HFFc6 (cell line): ENCODE results near the gene OR6V1. TPM values are rescaled to one million over a fixed set of nuclear protein-coding genes. Genes with fewer than 3 reads are reported as not detected.
A peak's percentile ranks its signal among the peaks of the same experiment; 100 is the strongest.

Experiments
- DNase-seq: peaks from one replicate; pipeline ENCODE4 v3.0.0-alpha.2; 2018
- H3K27ac Mint-ChIP-seq: 2 replicates; pipeline ENCODE4 v1.8.0; 2020; ENCODE audit warnings: mild to moderate bottlenecking, mixed read lengths
- H3K27me3 Mint-ChIP-seq: 2 replicates; pipeline ENCODE4 v1.8.0; 2021; ENCODE audit warnings: mild to moderate bottlenecking, moderate library complexity, mixed read lengths; ENCODE audit not compliant: insufficient read depth
- H3K36me3 Mint-ChIP-seq: 2 replicates; pipeline ENCODE4 v1.8.0; 2021; ENCODE audit warnings: low read depth, mixed read lengths
- H3K4me1 Mint-ChIP-seq: 2 replicates; pipeline ENCODE4 v1.8.0; 2020; ENCODE audit warnings: low read depth, mixed read lengths
- H3K4me3 Mint-ChIP-seq: 2 replicates; pipeline ENCODE4 v1.8.0; 2020; ENCODE audit warnings: mild to moderate bottlenecking, moderate library complexity, mixed read lengths
- H3K9me3 Mint-ChIP-seq: 2 replicates; pipeline ENCODE4 v1.8.0; 2020; ENCODE audit warnings: mild to moderate bottlenecking, mixed read lengths
- long read RNA-seq: library from polyadenylated mRNA; unstranded; transcript quantifications from one replicate; pipeline ENCODE4 v2.0.0, GENCODE V29; 2019
- total RNA-seq, 6 experiments: library from RNA; stranded (reverse); fragmentation: NEBNext Ultra II Directional; extraction: Animal tissue kit (Norgen Biotek cat#: 25700); gene quantifications; 2 replicates in 1 of 6; 3 replicates in 5 of 6; pipeline ENCODE4 v1.2.3, GENCODE V29; 2021
- TF ChIP-seq, protein P1 (sequence below): fragments of 200-600 bp; sonication (generic); IDR thresholded peaks from 2 replicates; pipeline ENCODE4 v1.5.0; 2021; ENCODE audit warnings: antibody characterized with exemption, mild to moderate bottlenecking

Gene OR6V1, protein sequence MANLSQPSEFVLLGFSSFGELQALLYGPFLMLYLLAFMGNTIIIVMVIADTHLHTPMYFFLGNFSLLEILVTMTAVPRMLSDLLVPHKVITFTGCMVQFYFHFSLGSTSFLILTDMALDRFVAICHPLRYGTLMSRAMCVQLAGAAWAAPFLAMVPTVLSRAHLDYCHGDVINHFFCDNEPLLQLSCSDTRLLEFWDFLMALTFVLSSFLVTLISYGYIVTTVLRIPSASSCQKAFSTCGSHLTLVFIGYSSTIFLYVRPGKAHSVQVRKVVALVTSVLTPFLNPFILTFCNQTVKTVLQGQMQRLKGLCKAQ
- total RNA-seq, result not detected
- long read RNA-seq, result 0 reads

DNA sequence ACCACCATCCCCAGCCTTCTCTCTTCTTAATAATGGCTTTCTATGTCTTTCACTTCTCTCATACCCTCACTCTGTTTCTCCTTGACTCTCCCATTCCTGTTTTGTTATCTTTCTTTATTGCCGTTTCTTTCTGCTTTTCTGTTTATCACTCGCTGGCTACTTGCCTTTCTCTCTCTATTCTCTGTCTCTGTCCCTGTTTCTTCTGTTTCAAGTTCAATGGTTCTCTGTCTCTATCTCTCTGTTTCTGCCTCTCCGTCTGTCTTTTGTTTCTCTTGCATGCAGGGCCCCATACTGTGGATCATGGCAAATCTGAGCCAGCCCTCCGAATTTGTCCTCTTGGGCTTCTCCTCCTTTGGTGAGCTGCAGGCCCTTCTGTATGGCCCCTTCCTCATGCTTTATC lies at the start of gene OR6V1:
OR6V1 (plus strand) TSS at position 301 of the 400 bp plus-strand sequence; CDS start at position 301, 0 bp downstream.
- H3K4me3 Mint-ChIP-seq, result no peak within 1 kb of the TSS
- no peak within 1 kb of the TSS for H3K27ac Mint-ChIP-seq
- no peak for DNase-seq
- H3K36me3 Mint-ChIP-seq, result no peaks in the 10 kb centered on the region
- H3K9me3 Mint-ChIP-seq, result no peaks in the 10 kb centered on the region
- H3K27me3 Mint-ChIP-seq, result no peaks in the 10 kb centered on the region
- TF ChIP-seq, protein P1, sequence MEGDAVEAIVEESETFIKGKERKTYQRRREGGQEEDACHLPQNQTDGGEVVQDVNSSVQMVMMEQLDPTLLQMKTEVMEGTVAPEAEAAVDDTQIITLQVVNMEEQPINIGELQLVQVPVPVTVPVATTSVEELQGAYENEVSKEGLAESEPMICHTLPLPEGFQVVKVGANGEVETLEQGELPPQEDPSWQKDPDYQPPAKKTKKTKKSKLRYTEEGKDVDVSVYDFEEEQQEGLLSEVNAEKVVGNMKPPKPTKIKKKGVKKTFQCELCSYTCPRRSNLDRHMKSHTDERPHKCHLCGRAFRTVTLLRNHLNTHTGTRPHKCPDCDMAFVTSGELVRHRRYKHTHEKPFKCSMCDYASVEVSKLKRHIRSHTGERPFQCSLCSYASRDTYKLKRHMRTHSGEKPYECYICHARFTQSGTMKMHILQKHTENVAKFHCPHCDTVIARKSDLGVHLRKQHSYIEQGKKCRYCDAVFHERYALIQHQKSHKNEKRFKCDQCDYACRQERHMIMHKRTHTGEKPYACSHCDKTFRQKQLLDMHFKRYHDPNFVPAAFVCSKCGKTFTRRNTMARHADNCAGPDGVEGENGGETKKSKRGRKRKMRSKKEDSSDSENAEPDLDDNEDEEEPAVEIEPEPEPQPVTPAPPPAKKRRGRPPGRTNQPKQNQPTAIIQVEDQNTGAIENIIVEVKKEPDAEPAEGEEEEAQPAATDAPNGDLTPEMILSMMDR, result no peak
- H3K4me1 Mint-ChIP-seq, result no peaks in the 10 kb centered on the region

DNA sequence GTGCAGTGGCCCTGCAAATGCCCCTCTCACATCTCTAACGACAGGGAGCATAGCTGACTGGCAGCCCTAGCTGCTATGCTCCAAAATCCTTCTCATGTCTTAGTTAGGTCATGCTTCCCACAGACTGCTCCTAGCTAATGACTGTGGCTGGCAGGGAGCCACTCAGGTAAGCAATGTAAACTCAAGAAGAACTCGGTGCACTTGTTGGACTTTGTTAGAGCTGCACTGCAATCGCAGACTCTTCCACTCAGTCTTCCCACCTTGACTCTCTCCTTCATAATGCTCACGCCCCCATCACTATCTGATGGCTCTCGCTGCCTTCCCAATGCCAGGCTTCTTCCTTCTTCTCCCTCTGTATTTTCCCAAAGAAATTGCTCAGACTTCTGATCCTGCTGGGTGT lies 49.2 kb upstream of the OR6V1 start:
- DNase-seq, result no peak
- Mint-ChIP-seq H3K4me3 (peak overlapping the region; percentile 87), H3K4me1 (peaks cover 10% of the 10 kb centered on the region), H3K36me3 (no peaks in the 10 kb centered on the region), H3K9me3 (no peaks in the 10 kb centered on the region), H3K27ac (no peak overlapping the region), H3K27me3 (peaks cover 2% of the 10 kb centered on the region; the same call in 1 of the 2 replicates)
- TF ChIP-seq, protein P1, result no peak

DNA sequence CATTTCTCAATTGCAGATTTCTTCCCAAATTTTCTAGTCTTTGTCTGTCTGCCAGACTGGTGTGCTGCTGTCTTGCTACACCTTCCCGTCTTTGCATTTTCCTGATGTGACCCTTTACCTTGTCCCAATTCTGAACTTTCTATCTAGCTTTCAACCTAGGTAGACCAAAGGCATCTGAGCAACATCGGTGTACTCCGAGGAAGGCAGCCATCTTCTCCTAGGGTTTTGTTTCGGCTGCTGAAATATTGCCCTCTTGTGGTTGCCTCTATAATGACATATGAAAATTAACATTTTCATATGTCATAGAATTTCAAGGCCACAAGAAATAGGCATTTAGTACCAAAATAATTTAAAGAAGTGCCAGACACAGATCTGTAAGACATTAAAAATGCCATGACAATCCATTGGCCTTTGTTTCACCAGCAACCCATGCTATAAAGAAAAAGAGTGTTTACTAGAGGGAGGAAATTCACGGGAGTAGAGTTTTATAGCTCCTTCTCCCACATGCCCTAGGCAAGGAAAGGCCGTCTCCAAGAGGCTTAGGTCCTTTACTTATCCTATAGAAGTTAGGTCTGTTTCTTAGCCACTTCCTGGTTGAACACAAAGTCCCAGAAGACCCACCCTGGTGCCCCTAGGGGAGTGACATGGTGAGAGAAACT lies 48.6 kb upstream of the OR6V1 start:
- H3K36me3 Mint-ChIP-seq, result no peaks in the 10 kb centered on the region
- TF ChIP-seq, protein P1, result peak; percentile 93
- H3K27ac Mint-ChIP-seq, result no peak overlapping the region
- H3K4me3 Mint-ChIP-seq, result peak overlapping the region; percentile 87
- H3K4me1 Mint-ChIP-seq, result peaks cover 10% of the 10 kb centered on the region
- peaks cover 2% of the 10 kb centered on the region; the same call in 1 of the 2 replicates for H3K27me3 Mint-ChIP-seq
- no peaks in the 10 kb centered on the region for H3K9me3 Mint-ChIP-seq
- peak; percentile 39 for DNase-seq

DNA sequence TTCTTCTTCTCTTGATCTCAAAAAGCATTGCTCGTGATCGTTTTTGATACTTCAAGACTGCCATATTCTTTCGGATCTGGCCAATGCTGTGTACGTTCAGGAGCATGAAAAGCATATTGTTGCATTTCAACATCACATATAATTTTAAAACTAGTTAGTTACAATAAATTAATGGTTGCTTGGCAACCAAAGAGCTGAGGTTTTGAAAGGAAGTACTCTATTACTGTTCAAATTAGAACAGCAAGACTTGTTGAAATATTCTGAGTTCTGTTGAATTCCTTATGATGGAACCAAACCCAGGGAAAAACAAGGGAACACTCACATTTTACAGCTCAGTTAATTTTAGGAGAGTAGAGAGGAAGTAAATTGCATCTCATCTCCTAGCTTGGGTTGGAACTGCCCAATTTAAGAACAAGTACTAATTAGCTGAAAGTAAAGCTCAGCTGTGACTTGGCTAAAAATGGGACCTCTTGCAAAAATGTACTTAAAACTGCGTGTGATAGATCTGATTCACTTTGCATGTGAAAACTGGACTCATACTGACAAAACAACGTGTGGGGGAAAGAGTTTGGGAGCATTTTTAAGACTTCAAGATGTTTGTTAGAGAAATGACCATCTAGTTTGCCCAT lies 46.4 kb upstream of the OR6V1 start:
- no peaks in the 10 kb centered on the region for H3K36me3 Mint-ChIP-seq
- peaks cover 10% of the 10 kb centered on the region for H3K4me1 Mint-ChIP-seq
- TF ChIP-seq, protein P1, result no peak
- no peaks in the 10 kb centered on the region for H3K9me3 Mint-ChIP-seq
- no peak for DNase-seq
- no peak overlapping the region for H3K27ac Mint-ChIP-seq
- peaks cover 3% of the 10 kb centered on the region for H3K27me3 Mint-ChIP-seq
- no peak overlapping the region for H3K4me3 Mint-ChIP-seq

DNA sequence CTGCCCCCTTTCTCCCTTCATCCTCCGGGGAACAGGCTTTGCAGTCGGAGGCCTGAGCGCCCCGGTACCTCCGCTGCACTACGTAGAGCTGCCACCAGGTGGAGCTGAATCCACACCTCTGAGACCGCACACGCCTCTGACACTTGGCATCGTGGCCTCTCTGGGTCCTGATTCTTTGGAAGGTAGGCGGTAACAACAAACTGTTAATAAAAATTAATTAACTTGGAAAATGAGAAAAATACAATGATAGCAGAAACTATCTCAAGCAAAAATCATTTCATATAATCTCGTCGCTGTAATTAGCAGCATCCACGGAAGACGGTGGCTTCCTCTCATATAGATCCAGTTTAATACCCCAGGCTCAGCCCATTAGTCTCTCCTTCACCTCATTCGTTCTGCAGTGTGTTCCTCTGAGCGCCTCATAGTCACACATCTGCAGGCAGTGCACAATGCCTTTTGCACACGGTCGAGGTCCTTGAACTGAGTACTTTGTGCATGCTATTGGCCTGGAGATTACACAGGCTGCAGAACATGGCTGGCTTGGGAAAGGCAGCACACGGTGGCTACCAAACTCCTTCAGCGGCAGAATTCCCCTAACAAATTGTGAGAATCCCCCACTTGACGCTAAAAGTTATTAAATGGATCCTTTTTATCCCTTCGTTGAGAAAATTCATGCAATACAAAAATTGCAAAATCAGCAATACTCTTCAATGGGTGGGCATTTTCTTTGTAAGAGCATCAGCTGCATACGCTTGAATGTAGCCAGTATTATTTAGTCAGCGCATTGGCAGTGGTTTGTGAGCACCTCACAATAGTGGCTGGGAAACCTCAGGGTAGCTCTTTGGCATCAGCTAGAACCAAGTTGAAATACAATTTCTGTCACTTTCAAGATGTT lies 43.9 kb upstream of the OR6V1 start:
- Mint-ChIP-seq H3K9me3 (no peaks in the 10 kb centered on the region), H3K27me3 (peaks cover 8% of the 10 kb centered on the region), H3K4me1 (peaks cover 8% of the 10 kb centered on the region), H3K36me3 (no peaks in the 10 kb centered on the region), H3K4me3 (no peak overlapping the region), H3K27ac (no peak overlapping the region)
- DNase-seq, result peak; percentile 33
- TF ChIP-seq, protein P1, result peak; percentile 97
